HG03520 (cell line): ENCODE measurements around the gene OR6N2.

ENCODE experiments used
- ATAC-seq: cut with Tn5 transposase; IDR thresholded peaks from one replicate; pipeline ENCODE4 v1.9.1; 2021; ENCODE audit warnings: mild to moderate bottlenecking, moderate library complexity; ENCODE audit not compliant: unreplicated experiment

The OR6N2 gene

DNA sequence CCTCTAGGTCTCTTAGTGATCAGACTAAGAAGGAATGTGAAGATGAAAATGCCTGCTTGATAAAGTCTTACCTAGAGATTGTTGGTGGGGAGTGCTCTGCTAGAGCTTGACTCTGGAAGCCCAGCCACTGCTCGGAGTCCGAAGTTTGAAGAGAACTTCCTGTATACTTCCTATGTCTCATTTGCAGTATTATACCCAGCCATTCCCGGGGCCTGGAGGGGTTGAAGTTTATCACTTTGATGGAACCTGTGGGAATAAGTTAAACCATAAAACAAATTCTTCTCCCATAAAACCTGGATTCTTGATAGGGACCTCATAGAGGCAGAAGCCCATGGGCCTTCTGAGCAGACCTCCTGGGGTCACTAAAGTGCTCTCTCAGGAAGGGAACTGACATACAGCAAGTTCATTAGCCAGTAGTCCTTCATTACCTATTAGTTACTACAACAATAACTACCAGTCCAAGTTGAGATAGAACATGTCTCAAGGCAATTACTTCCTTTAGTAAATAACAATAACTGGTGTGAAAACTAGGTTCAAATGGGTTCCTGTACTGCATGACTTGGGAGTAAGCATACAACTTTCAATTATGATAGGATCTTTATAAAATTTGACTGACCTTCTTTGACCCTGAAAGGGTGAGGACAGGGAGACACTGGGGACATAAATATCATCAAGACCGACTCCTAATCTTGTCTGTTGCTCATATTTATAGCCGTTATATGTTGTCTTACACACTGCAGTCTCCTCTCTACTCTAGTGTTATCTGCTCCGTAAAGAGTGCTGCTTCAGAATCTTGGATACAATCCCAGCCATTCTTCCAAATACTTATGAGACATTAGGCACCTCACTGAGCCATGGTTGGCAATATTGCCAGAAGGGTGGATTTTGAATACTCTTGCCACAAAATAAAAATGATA lies 8.8 kb downstream of the OR6N2 start, which contains the start of gene OR6N1:
Gene OR6N1 (minus strand): TSS at position 246 of the 917 bp plus-strand sequence. CDS start 5,513 bp downstream, outside the sequence.
- ATAC-seq: no peak

DNA sequence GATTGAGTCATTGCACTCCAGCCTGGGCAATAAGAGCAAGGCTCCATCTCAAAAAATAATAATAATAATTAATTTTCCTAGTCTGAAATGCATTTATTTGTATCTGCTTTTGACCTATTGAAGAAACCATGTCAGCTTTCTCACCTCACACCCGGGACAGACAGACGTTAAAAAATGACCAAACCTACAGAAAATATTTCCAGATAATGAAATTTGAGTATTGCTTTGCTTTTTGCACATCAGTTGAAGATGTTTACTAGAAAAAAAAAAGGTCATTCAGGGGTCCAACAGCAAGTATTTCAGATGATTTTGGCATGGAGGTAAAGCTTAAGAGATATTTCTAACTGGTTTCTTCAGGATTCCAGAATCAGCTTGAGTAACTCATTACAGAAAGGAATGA lies 26.6 kb downstream of the OR6N2 start, which contains the start of gene OR6K6:
Gene OR6K6 (plus strand): TSS at position 301 of the 400 bp plus-strand sequence. CDS start 168 bp downstream, outside the sequence.
- ATAC-seq: no peak

DNA sequence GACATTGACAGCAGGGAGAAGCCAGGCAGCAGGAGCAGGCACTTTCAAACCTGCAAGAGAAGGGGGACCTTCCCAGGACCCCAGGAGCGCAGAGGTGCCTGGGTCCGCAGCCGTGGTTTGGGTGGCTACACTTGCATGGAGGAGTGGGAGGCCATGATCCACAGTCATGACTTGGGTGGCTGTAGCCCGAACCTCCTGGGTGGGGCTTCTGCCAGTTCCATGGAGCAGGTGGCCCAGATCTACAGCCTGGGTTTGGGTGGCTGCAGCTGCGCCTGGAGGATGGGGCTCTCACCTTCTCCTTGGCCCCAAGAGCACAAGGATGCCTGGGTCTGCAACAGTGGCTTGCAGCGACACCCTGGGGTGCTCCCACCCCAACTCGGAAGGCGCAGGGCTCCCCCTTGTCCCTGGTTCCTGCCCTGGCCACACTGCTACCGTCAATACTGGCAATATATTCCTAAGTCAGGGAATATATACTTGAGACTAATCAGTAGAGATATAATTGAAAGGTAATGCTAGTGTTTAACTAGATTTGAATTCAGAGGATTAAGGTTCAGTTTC lies 28.8 kb downstream of the OR6N2 start:
- ATAC-seq: no peak

DNA sequence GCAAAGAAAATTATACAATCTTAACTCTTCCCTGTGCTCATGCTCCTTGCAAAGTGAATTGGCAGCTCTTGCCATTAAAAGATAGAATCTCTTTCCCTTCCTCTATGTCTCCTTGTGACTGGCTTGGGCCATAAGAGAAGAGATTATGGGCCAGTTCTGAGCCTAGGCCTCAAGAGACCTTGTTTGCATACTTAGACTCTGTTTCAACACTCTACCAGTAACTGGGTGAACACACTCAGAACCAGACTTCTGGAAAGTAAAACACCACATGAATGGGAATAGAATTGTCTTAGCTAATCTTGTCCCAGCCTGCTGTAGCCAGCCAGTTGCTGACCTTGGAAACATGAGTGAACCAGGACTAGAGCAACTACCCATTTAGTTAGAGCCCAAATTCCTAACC lies 45.2 kb downstream of the OR6N2 start:
- no peak for ATAC-seq

DNA sequence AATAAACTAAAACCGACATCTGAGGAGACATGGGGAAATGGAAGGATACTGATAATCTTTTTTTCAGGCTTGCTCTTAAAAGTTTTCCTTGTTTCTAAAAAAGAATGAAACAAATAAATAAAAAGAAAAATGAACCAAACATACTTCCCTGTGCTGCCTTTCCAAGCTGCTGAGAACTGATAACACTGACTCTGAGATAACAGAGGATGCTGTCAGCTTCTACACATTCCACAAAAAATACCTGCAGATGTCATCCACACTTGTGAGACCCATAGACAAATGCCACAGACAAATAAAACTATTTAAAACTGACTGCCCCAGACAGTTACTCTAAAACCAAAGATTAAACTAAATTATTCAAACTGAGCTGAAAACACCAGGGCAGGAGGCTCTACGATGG lies 48.5 kb downstream of the OR6N2 start:
- ATAC-seq: no peak

DNA sequence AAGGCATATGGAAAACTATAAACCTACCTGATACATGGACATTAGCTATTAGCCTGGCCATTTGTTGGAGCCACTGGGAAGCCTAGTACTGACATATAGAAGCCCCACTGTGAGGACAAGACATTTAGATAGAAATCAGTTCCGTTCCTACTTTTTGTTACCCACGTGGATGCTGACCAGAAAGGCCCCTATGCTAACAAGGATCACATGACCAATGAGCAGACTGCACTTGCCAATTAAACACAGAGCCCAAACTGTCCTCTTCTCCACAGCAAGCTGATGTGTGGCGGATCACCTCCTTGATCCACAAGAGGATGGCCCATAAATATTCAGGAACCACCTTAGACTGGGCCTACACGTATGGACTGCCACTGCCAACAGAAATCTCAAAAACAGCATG lies 49.3 kb downstream of the OR6N2 start:
- no peak for ATAC-seq

DNA sequence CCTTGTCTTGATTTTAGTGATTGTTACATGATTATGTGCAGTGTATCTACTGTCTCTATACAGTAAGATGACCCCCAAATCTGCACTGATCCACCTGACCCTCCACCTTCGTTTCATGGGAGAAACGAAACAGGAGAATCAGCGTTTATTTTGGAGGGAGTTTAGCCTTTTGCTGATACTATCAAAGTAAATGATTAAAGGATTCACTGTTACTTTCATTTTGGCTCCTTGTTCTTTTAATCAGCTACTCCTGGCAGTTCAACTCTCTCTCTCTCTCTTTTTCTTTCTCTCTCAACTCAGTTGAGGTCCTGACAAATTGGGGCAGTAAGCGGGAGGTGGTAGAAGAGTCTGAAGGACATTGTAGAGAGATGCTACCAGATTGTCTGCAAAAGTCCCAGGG lies 50.6 kb downstream of the OR6N2 start:
- ATAC-seq: no peak

DNA sequence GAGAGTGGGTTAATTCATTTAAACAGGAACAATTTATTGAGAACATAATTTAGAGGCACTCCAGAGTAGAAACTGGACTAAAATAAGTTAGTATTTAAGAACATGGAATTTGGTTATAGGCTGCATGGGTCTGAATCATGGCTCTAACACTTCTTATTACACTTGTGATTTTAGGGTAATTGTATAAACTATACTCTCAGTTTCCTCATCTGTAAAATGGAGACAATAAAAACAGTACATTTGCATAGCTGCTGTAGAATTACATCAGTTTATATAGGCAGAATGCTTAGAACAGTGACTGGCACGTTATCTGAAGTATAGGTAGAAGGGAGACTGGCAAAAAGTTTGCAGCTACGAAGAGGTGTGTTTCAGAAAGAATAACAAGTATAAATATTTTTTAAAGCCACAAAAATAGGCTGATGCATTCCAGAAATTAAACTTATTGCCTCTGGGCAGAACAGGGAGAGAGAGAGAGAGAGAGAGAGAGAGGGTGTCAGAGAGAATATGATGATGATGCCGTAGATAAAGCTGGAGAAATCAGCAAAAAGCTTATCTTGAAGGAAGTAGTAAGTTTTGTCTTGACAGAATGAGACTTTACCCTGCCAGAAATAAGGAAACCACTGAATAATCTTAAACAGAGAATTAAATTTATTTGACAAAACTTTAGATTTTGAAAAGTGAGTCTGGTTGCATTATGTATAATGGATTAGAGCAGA lies 52.3 kb downstream of the OR6N2 start:
- ATAC-seq: no peak

DNA sequence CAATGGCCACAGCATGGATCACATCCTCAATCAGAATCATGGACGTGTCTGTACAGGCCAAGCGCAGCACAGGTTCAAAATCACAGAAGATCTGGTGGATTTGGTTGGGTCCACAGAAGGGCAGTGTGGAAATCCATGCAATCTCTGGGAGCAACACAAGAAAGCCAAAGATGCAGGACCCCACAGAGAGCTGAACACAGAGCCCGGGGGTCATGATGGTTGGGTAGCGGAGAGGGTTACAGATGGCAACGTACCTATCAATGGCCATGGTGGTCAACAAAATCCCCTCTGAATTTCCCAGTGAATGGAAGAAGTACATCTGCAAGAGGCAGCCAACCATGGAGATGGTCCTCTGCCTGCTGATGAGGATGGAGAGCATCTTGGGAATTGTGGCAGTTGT lies 56.6 kb downstream of the OR6N2 start:
- ATAC-seq: no peak
